ENCODE measurements around the gene FNTB.

FNTB gene

DNA sequence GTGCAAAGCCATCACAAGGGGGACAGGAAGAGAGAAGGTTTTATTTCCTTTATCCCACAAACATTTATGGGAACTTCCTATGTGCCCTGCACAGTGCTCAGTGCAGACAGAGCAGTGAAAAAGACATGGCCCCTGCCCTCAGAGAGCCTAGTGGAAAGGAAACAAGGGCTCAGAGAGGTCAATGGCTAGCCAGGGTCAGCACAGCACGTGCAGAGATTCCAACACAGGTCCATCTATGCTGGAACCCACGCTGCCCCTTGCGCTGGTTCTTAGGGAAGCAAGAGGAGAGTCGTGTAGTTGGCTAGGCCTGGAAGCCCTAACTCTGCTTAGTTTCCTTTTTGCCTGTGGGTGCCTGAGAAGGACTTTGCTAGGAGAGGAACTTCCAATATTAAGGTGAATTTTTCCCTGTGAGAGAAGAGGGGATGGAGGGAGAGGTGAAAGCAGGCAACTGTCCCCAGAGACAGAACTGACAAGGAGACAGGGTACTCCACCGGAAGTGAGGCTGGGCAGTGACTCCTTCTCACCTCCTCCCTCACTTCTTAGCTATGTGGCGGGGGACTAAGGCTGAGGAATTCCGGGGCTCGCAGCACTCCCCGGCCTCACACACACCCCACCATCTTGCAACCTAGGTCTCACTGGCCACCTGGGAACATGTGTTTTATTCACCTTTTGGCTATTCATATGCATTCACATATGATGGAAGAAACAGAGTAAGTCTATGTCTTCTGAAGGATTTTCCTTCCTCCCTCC lies 32.0 kb upstream of the FNTB start:
- Mint-ChIP-seq H3K9me3 (no peaks in the 10 kb centered on the region), H3K27me3 (ENCODE audit: low read depth, poor library complexity) (peaks cover 4% of the 10 kb centered on the region), H3K27ac (no peak overlapping the region), H3K4me1 (peaks cover 16% of the 10 kb centered on the region), H3K36me3 (ENCODE audit: low read depth) (peaks cover 8% of the 10 kb centered on the region), H3K4me3 (no peak overlapping the region)
- DNase-seq = no peak
- TF ChIP-seq, protein P1, sequence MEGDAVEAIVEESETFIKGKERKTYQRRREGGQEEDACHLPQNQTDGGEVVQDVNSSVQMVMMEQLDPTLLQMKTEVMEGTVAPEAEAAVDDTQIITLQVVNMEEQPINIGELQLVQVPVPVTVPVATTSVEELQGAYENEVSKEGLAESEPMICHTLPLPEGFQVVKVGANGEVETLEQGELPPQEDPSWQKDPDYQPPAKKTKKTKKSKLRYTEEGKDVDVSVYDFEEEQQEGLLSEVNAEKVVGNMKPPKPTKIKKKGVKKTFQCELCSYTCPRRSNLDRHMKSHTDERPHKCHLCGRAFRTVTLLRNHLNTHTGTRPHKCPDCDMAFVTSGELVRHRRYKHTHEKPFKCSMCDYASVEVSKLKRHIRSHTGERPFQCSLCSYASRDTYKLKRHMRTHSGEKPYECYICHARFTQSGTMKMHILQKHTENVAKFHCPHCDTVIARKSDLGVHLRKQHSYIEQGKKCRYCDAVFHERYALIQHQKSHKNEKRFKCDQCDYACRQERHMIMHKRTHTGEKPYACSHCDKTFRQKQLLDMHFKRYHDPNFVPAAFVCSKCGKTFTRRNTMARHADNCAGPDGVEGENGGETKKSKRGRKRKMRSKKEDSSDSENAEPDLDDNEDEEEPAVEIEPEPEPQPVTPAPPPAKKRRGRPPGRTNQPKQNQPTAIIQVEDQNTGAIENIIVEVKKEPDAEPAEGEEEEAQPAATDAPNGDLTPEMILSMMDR (IDR thresholded peaks at IDR 0.05) = no peak

DNA sequence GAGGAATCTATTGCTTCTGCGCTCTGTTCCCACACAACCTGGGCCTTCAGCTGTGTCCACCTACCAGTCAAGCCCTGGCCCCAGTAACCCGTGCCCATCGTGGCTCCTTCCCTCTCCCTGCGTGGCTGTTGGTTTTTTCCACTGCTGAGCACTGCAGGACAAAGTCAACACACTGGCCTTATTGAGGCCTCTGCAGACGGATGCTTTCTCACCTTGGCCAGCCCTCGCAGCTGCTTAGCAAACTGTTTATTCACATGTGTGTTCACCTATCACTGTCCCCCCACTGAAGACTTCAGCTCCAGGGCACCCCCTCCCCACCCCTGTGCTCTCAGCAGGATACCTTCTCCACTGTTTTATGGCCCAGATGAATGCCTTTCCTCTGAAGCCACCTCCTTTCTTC lies 31.4 kb upstream of the FNTB start:
- Mint-ChIP-seq H3K4me3 (no peak overlapping the region), H3K27ac (peak overlapping the region; percentile 45), H3K27me3 (ENCODE audit: low read depth, poor library complexity) (peaks cover 1% of the 10 kb centered on the region), H3K36me3 (ENCODE audit: low read depth) (peaks cover 5% of the 10 kb centered on the region), H3K4me1 (peaks cover 20% of the 10 kb centered on the region), H3K9me3 (no peaks in the 10 kb centered on the region)
- TF ChIP-seq, protein P1 (IDR thresholded peaks at IDR 0.05) = no peak
- DNase-seq = no peak

DNA sequence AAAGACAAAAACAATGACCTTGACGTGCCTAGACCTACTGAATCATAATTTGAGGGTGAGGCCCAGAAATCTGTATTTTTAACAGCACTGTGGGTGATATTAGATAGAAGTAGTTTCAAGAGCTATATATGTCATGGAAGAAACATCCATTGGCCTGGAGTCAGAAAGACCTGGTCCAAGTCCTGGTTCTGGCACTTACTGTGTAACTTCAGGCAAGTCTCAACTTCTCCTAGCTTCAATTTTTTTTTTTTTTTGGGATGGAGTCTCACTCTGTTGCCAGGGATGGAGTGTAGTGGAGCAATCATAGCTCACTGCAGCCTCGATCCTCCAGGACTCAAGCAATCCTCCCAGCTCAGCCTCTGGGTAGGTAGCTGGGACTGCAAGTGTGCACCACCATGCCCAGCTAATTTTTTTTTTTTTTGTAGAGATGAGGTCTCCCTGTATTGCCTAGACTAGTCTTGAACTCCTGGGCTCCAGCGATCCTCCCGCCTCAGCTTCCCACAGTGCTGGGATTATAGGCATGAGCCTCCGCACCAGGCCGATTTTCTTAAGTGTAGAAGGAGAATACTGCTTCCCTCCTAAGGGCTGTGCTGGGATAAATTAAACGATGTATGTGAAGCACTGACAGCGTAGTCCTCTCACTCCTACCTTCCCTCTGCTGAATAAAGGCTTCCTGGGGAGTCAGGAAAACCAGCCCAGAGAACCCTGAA lies 29.8 kb upstream of the FNTB start:
- TF ChIP-seq, protein P1 (IDR thresholded peaks at IDR 0.05) = no peak
- DNase-seq = no peak
- Mint-ChIP-seq H3K4me3 (no peak overlapping the region), H3K9me3 (no peaks in the 10 kb centered on the region), H3K4me1 (peaks cover 25% of the 10 kb centered on the region), H3K36me3 (ENCODE audit: low read depth) (peaks cover 5% of the 10 kb centered on the region), H3K27me3 (ENCODE audit: low read depth, poor library complexity) (no peaks in the 10 kb centered on the region), H3K27ac (no peak overlapping the region)

DNA sequence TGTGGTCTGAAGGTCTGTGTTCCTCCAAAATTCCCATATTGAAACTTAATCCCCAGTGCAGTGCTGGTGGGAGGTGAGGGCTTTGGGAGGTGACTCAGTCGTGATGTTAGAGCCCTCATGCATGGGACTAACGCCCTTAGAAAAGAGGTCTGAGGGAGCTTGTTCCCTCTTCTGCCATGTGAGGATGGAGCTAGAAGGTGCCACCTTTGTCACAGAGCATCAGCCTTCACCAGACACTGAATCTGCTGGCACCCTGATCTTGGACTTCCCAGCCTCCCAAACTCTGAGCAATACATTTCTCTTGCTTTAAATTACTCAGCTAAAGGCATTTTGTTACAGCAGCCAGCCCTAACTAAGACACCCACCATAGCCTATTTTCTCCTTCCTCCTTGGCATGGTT lies 28.5 kb upstream of the FNTB start:
- TF ChIP-seq, protein P1 (IDR thresholded peaks at IDR 0.05) = no peak
- DNase-seq = no peak
- Mint-ChIP-seq H3K4me3 (no peak overlapping the region), H3K27ac (no peak overlapping the region), H3K27me3 (ENCODE audit: low read depth, poor library complexity) (no peaks in the 10 kb centered on the region), H3K36me3 (ENCODE audit: low read depth) (peaks cover 5% of the 10 kb centered on the region), H3K4me1 (peaks cover 25% of the 10 kb centered on the region), H3K9me3 (no peaks in the 10 kb centered on the region)

DNA sequence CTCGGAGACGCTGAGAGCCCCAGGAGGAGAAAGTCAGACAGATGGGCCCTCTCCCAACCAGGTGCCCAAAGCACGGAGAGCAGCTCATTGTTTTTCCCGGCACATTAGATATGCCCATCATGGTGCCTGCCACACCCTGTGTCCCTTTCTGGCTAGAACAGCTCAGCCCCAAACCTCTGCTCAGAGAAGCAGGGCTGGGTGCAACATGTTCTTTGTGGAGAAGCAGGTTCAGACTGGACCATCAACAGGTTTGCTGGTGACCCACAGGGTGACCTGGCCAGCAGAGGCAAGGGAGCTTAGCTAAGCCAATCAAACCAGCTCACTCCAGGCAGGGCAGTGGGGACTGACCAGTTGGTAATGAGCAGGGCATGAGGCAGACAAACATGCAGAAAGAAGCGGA lies 28.0 kb upstream of the FNTB start:
- Mint-ChIP-seq H3K4me3 (no peak overlapping the region), H3K36me3 (ENCODE audit: low read depth) (peaks cover 6% of the 10 kb centered on the region), H3K4me1 (peaks cover 26% of the 10 kb centered on the region), H3K27me3 (ENCODE audit: low read depth, poor library complexity) (no peaks in the 10 kb centered on the region), H3K27ac (no peak overlapping the region), H3K9me3 (peaks cover under 1% of the 10 kb centered on the region)
- no peak for DNase-seq
- TF ChIP-seq, protein P1 (IDR thresholded peaks at IDR 0.05) = no peak
